GM18907 (cell line): ENCODE results near the gene MLST8.
"Not testable (repeated sequence)": the region's sequence is repeated elsewhere in the genome, so short reads cannot be mapped to it uniquely, and the experiment has no call there.

Experiments
- ATAC-seq: cut with Tn5 transposase; IDR thresholded peaks from one replicate; pipeline ENCODE4 v1.9.1; 2021; ENCODE audit warnings: mild to moderate bottlenecking, moderate library complexity; ENCODE audit not compliant: unreplicated experiment

Gene MLST8

GRCh38 chr16:2229632-2230250 is 24.5 kb downstream of the MLST8 start:
- no peak for ATAC-seq

GRCh38 chr16:2230376-2230775 is 25.1 kb downstream of the MLST8 start:
- no peak for ATAC-seq

GRCh38 chr16:2231016-2231931 is 26.0 kb downstream of the MLST8 start:
- ATAC-seq: no peak

DNA sequence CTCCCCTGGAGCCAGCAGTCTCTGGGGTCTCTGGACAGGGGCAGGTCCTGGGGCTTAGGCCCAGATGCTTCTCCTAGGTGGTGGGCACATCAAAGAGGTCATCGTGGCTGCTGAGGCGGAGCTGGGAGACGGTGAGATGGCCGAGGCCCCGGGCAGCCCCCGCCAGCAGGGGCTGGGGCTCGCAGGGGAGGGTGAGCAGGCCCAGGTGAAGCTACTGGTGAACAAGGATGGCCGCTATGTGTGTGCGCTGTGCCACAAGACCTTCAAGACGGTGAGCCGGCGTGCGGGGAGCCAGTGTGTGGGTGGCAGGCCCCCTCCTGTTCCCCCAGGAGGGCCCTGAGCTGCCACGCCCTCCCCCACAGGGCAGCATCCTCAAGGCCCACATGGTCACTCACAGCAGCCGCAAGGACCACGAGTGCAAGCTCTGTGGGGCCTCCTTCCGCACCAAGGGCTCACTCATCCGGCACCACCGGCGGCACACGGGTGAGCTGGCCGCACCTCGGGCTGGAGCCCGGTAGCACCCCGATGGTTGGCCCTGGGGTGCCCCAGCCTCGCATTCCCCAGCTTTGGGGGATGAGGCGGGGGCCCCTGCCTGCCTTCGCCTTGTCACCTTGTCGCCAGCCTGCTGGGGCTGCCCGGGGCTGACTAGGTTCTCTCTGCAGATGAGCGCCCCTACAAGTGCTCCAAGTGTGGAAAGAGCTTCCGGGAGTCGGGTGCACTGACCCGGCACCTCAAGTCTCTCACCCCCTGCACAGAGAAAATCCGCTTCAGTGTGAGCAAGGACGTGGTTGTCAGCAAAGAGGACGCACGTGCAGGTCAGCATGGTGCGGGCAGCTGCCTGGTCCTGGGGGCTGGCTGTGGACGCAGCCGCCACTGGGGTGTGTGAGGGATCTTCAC is 27.1 kb downstream of the MLST8 start:
- no peak for ATAC-seq

DNA sequence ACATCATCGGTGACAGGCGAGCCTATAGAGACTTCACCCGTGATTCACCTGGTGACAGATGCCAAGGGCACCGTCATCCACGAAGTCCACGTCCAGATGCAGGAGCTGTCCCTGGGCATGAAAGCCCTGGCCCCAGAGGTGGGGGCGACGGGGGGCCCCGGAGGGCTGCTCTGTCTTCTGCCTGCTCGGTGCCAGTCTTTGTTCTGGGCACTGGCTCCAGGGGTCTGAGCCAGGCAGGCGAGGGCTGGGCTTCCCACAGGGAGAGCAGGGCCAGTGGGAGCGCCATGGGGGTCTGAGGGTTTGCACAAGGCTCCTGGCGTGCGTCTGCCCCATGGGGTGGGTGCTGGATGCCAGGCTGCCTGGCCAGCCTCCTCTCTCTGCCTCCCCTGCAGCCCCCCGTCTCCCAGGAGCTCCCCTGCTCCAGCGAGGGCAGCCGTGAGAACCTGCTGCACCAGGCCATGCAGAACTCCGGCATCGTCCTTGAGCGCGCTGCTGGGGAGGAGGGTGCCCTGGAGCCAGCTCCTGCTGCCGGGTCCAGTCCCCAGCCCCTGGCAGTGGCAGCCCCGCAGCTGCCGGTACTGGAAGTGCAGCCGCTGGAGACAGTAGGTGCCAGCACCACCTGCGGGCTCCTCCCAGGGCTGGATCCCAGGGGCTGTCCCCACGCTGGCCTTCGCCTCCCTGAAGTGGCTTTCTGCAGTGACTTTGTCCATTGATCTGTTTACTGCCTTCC is 28.0 kb downstream of the MLST8 start:
- ATAC-seq: no peak

- ATAC-seq: no peak
Observed at GRCh38 chr16:2233872-2234812, 28.9 kb downstream of the MLST8 start.

GRCh38 chr16:2234813-2235170 is 29.5 kb downstream of the MLST8 start:
- ATAC-seq: no peak

DNA sequence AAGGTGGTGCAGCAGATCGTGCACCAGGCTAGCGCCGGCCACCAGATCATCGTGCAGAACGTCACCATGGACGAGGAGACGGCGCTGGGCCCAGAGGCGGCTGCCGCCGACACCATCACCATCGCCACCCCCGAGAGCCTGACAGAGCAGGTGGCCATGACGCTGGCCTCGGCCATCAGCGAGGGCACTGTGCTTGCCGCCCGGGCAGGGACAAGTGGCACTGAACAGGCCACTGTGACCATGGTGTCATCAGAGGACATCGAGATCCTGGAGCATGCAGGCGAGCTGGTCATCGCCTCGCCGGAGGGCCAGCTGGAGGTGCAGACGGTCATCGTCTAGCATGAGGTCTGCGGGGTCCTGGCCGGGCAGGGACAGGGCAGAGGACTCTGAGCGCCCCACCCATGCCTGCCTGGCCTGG is 30.0 kb downstream of the MLST8 start:
- no peak for ATAC-seq

DNA sequence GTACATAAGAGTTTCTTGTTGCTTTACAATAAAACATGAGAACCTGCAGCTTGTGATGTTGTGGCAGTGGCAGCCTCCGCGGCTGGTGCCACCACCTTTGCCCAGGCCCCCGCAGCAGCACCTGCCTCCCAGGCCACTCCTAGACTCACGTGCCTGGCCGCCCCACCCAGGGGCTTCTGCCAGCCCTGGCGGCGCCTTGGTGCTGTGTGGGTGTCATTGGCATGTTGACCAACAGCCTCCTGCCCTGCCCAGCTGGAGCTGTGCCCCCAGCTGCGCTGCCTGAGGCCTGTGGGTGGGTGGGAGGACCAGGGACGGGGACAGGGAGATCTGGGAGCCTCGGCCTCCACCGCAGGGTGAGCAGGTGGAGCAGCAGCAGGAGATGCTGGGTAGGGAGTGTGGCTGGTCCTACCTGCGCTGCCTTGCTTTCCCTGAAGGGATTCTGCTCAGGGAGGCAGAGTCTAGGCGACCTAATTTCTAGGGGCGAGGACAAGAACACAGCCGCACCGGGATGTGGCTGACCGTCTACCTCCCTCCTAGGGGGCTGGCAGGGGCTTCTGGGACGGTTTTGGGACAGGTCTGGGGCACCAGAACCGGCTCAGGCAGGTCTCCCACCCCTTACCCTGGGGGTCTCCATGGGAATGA is 30.6 kb downstream of the MLST8 start:
- ATAC-seq: no peak

DNA sequence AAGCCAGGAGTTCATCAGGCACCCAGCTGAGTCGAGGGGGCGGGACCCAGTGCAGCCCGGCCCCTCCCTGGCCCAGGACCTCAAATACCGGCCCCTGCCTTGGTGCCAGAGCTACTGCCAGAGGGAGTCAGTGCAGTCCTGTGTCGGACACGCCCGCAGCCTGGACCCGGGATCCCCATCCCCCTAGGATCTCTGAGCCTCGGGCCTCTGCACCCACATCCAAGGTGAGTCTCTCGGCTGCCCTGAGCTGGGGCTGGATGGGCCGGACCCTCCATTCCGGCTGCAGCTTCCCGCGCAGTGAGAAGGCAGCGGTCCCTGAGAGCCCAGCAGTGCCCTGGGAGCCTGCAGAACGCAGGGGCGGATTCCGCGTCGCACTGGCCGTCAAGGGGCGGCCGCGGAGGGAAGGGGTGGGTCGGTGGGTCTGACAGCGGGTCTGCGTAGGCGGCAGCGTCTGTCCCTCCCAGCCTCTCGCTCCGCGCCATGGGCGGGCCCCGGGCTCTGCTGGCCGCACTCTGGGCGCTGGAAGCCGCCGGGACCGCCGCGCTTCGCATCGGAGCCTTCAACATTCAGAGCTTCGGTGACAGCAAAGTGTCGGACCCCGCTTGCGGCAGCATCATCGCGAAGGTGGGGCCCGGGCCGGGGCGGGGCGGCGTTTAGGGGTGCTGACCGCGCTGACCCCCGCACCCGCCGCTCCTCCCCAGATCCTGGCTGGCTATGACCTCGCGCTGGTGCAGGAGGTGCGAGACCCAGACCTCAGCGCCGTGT is 31.3 kb downstream of the MLST8 start, which contains the start of gene DNASE1L2:
TSS of gene DNASE1L2 (plus strand) at position 108 of the 765 bp plus-strand sequence. CDS start at position 481, 373 bp downstream.
- no peak for ATAC-seq

DNA sequence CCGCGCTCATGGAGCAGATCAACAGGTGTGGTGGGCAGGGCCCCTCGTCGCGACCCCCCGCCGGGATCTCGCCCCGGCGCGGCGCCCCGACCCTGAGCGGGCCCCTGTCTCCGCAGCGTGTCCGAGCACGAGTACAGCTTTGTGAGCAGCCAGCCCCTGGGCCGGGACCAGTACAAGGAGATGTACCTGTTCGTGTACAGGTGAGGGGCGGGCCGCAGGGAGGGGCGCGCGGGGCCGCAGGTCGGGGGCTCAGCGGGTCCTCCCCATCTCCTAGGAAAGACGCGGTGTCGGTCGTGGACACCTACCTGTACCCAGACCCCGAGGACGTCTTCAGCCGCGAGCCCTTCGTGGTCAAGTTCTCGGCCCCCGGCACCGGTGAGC is 31.8 kb downstream of the MLST8 start:
- no peak for ATAC-seq

- ATAC-seq: no peak
Observed at GRCh38 chr16:2237493-2238149, 32.4 kb downstream of the MLST8 start.

- no peak for ATAC-seq
Observed at GRCh38 chr16:2238150-2238837, 33.0 kb downstream of the MLST8 start.

DNA sequence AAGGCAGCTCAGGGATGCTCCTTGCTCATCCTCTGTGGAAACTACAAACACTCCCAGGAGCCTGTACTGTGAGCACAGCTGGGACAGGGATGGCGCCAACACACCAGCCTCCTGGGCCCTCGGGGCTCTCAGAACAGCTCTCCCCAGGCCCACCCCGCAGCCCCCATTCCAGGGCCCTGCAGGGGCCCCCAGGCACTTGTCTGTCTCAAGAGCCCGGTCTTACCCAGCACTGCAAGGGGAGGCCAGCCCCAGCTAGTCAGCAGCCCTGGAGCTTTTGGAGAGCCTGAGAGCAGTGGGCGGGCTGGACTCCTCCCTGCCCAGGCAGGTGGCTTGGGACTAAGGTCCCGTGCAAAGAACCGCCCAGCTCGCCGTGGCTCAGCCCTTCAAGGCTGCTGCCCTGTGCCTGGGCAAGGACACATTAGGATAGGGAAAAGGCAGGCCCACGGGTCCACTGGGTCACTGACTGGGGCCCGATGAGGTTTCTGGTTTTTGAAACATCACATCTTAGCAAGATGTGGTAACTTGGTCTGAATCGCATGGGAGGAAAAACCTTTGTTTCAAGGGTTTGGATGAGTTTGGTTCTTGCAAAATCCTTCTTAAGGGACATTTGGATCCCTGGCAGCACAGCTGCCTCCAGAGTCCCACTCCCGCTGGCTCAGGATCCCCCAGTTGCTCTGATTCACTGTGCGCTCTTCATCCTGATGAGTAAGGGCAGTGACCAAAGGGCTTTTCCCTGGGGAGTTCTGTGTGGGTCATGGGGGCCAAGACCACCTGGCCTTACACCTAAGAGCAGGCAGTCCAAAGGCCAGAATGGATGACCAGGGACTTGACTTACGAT is 33.8 kb downstream of the MLST8 start:
- no peak for ATAC-seq

DNA sequence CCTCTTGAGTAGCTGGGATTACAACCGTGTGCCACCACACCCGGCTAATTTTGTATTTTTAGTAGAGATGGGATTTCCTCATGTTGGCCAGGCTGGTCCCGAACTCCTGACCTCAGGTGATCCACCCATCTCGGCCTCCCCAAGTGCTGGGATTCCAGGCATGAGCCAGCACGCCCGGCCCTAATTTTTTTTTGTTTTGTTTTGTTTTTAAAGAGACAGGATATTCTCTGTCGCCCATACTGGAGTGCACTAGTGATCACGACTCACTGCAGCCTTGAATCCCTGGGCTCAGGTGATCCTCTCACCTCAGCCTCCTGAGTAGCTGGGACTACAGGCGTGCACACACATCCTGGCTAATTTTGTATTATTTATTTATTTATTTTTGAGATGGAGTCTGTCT is 35.1 kb downstream of the MLST8 start:
- ATAC-seq: not testable (repeated sequence)

DNA sequence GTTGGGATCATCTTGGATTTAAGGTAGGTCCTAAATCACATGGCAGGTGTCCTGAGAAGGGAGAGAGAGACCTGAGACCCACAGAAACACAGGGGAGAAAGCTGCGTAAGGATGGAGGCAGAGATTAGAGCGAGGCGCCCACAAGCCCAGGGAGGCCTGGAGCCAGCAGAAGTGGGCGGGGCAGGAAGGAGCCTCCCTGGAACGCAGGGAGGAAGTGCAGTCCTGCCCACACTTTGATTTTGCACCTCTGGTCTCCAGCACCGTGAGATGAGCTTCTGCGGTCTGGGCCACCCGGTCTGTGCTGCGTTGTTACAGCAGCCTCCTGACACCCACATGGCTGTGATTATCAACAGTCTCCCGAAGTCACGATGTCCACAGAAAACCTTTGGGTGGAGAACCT is 37.3 kb downstream of the MLST8 start:
- no peak for ATAC-seq
